CD14-positive monocyte (primary cell): ENCODE measurements around the gene TBC1D22A. TPM values are rescaled to one million over a fixed set of nuclear protein-coding genes. Genes with fewer than 3 reads are reported as not detected.

Experiments
- DNase-seq, 3 donors: peaks; one replicate each; pipeline ENCODE4 v3.0.0-alpha.2; 2011 to 2022
- H2AFZ ChIP-seq: 2 replicates; pipeline ENCODE4 v1.6.0; 2012; ENCODE audit warnings: mild to moderate bottlenecking, low read depth, low read length, inconsistent platforms; ENCODE audit not compliant: insufficient read depth, poor library complexity, severe bottlenecking
- H3K27ac ChIP-seq, 2 donors: 1 replicate in 1 of 2; 2 replicates in 1 of 2; pipeline ENCODE4 v1.5.1; 2012 to 2013; ENCODE audit warnings: low read length in 2 of 2, control low read depth in 1 of 2, inconsistent platforms in 1 of 2, low read depth in 1 of 2, mild to moderate bottlenecking in 1 of 2
- H3K27me3 ChIP-seq, 2 donors: one replicate each; pipeline versions ENCODE4 v1.6.0 to v1.6.1; 2011 to 2013; ENCODE audit warnings: low read length in 2 of 2; ENCODE audit not compliant: control insufficient read depth in 2 of 2, insufficient read depth in 2 of 2
- H3K36me3 ChIP-seq, 2 donors: replicated peaks in 1 of 2; 1 replicate in 1 of 2; 2 replicates in 1 of 2; pipeline versions ENCODE4 v1.5.1 to v1.6.1; 2012 to 2013; ENCODE audit warnings: low read length in 2 of 2, control low read depth in 1 of 2, inconsistent platforms in 1 of 2, mild to moderate bottlenecking in 1 of 2; ENCODE audit not compliant: insufficient read depth in 2 of 2, control insufficient read depth in 1 of 2
- H3K4me1 ChIP-seq, 2 donors: 1 replicate in 1 of 2; 2 replicates in 1 of 2; pipeline versions ENCODE4 v1.5.1 to v1.6.1; 2012 to 2013; ENCODE audit warnings: low read length in 2 of 2, control low read depth in 1 of 2, inconsistent platforms in 1 of 2, mild to moderate bottlenecking in 1 of 2, moderate library complexity in 1 of 2; ENCODE audit not compliant: insufficient read depth in 2 of 2, control insufficient read depth in 1 of 2
- H3K4me2 ChIP-seq: replicated peaks from 2 replicates; pipeline ENCODE3; 2012; ENCODE audit warnings: low read length, moderate library complexity, mild to moderate bottlenecking; ENCODE audit not compliant: poor library complexity, severe bottlenecking; ENCODE audit errors: extremely low read depth
- H3K4me3 ChIP-seq, 3 experiments: fragments of 200-600 bp in 1 of 3; sonication (generic) in 1 of 3; replicated peaks in 1 of 3; 1 replicate in 2 of 3; 2 replicates in 1 of 3; pipeline ENCODE4 v1.5.1; 2011 to 2013; ENCODE audit warnings: low read length in 3 of 3, mild to moderate bottlenecking in 3 of 3, control low read depth in 2 of 3, low read depth in 2 of 3, inconsistent platforms in 1 of 3, moderate library complexity in 1 of 3
- H3K79me2 ChIP-seq: 2 replicates; pipeline ENCODE4 v1.6.0; 2012; ENCODE audit warnings: mild to moderate bottlenecking, control low read depth, inconsistent platforms, low read length, moderate library complexity; ENCODE audit not compliant: insufficient read depth
- H3K9ac ChIP-seq: 2 replicates; pipeline ENCODE4 v1.6.0; 2017; ENCODE audit warnings: low read length, mild to moderate bottlenecking; ENCODE audit not compliant: insufficient read depth, poor library complexity, severe bottlenecking
- H3K9me3 ChIP-seq, 2 donors: replicated peaks in 1 of 2; 1 replicate in 1 of 2; 2 replicates in 1 of 2; pipeline versions ENCODE4 v1.5.1 to v1.6.1; 2012 to 2013; ENCODE audit warnings: low read length in 2 of 2, control low read depth in 1 of 2; ENCODE audit not compliant: control insufficient read depth in 1 of 2, insufficient read depth in 1 of 2
- H4K20me1 ChIP-seq: 2 replicates; pipeline ENCODE4 v1.6.0; 2012; ENCODE audit warnings: mild to moderate bottlenecking, low read length, control low read depth, moderate library complexity; ENCODE audit not compliant: insufficient read depth
- H3K27ac Mint-ChIP-seq, 7 donors: one replicate each; pipeline ENCODE4 v1.8.0; 2020; ENCODE audit warnings: mild to moderate bottlenecking in 7 of 7, mixed read lengths in 7 of 7, moderate library complexity in 6 of 7, inconsistent platforms in 2 of 7
- H3K27me3 Mint-ChIP-seq, 3 donors: one replicate each; pipeline ENCODE4 v1.8.0; 2021 to 2022; ENCODE audit warnings: low read depth in 3 of 3, mild to moderate bottlenecking in 3 of 3, mixed read lengths in 3 of 3, moderate library complexity in 3 of 3, inconsistent platforms in 1 of 3
- H3K36me3 Mint-ChIP-seq, 2 donors: one replicate each; pipeline ENCODE4 v1.8.0; 2020; ENCODE audit warnings: mixed read lengths in 2 of 2, inconsistent platforms in 1 of 2, mild to moderate bottlenecking in 1 of 2
- H3K4me1 Mint-ChIP-seq: one replicate; pipeline ENCODE4 v1.8.0; 2020; ENCODE audit warnings: mild to moderate bottlenecking, mixed read lengths
- H3K4me3 Mint-ChIP-seq, 2 donors: one replicate each; pipeline ENCODE4 v1.8.0; 2020; ENCODE audit warnings: mild to moderate bottlenecking in 2 of 2, mixed read lengths in 2 of 2, moderate library complexity in 1 of 2
- H3K9me3 Mint-ChIP-seq, 7 donors: one replicate each; pipeline ENCODE4 v1.8.0; 2020 to 2022; ENCODE audit warnings: mixed read lengths in 7 of 7, mild to moderate bottlenecking in 6 of 7, moderate library complexity in 6 of 7, inconsistent platforms in 2 of 7
- WGBS: methylation state at CpG from one replicate; pipeline ENCODE4 v1.1.5; 2013; ENCODE audit warnings: missing lambda C conversion rate; ENCODE audit not compliant: insufficient coverage; 5-methylcytosine and 5-hydroxymethylcytosine counted together
- intact Hi-C, 2 donors: fragments of 100-400 bp; cut with micrococcal nuclease; formaldehyde crosslinking; loops; one replicate each; pipeline versions ENCODE4 v1.15.0 to v1.15.1; 2023
- polyA plus RNA-seq, 3 donors: library from polyadenylated mRNA; depleted of rRNA in 1 of 3; unstranded in 2 of 3; stranded (reverse) in 1 of 3; fragments of 300-500 nt in 2 of 3; fragments of >200 nt in 1 of 3; fragmentation: Illumina TruSeq in 2 of 3; gene quantifications; 1 replicate in 2 of 3; 2 replicates in 1 of 3; pipeline ENCODE4 v1.2.3, GENCODE V29; 2012 to 2021
- TF ChIP-seq, protein P1 (sequence below): fragments of 200-600 bp; IDR thresholded peaks from one replicate; pipeline ENCODE4 v1.8.0; 2022; ENCODE audit warnings: antibody characterized with exemption, mild to moderate bottlenecking

The TBC1D22A gene
- polyA plus RNA-seq, 3 donors, result 25.9 to 36.2 (median 29.5) TPM

DNA sequence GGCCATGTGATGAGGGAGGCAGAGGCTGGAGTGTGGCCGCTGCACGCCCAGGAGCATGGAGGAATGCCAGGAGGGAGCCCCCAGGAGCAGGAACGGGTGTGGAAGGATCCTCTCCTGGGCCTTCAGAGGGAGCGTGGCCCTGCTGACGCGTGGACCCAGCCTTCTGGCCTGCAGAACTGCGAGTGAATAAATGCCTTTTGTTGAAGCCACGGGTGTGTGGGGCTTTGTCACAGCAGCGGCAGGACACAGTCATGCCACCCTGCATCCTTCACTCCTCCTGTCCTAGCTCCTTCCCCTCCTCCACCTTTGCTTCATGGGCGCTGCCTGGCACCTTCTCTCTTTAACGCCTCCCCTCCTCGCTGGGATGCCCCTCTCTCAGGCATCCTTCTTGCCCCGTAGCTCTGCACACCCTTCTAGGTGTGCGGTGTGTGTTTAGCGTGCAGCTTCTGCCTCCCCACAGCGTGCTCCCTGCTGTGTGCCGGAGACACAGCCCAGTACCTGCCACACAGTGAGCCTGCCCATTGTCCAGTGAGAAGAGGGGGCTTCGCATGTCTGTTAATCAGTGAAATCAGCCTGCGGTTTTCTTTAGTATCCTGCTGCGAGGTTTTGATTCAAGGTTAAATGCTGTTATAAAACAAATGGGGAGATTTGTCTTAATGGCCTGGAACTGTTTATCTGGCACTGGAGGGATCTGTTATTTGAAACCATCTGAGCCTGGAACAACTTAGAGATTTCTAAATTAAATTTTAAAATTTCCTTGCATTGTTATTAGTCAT is 459.6 kb downstream of the TBC1D22A start:
- intact Hi-C loops, result no loop called here
- TF ChIP-seq, protein P1, sequence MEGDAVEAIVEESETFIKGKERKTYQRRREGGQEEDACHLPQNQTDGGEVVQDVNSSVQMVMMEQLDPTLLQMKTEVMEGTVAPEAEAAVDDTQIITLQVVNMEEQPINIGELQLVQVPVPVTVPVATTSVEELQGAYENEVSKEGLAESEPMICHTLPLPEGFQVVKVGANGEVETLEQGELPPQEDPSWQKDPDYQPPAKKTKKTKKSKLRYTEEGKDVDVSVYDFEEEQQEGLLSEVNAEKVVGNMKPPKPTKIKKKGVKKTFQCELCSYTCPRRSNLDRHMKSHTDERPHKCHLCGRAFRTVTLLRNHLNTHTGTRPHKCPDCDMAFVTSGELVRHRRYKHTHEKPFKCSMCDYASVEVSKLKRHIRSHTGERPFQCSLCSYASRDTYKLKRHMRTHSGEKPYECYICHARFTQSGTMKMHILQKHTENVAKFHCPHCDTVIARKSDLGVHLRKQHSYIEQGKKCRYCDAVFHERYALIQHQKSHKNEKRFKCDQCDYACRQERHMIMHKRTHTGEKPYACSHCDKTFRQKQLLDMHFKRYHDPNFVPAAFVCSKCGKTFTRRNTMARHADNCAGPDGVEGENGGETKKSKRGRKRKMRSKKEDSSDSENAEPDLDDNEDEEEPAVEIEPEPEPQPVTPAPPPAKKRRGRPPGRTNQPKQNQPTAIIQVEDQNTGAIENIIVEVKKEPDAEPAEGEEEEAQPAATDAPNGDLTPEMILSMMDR, result no peak
- H3K79me2 ChIP-seq, result no peaks in the 10 kb centered on the region
- no peak overlapping the region for H2AFZ ChIP-seq
- DNase-seq, result no peak
- peaks cover 3 to 7% (median 5%) of the 10 kb centered on the region in 3 donors for H3K27me3 Mint-ChIP-seq
- H3K4me3 Mint-ChIP-seq, result no peak overlapping the region
- no peaks in the 10 kb centered on the region for H3K4me1 Mint-ChIP-seq
- H3K4me1 ChIP-seq, result no peaks in the 10 kb centered on the region
- no peak overlapping the region for H3K9ac ChIP-seq
- H3K27ac Mint-ChIP-seq, result no peak overlapping the region
- H3K36me3 ChIP-seq, result no peaks in the 10 kb centered on the region
- H4K20me1 ChIP-seq, result no peaks in the 10 kb centered on the region
- H3K4me2 ChIP-seq, result no peak overlapping the region
- H3K27ac ChIP-seq, result no peak overlapping the region
- peaks cover 0 to 5% of the 10 kb centered on the region in 2 donors for H3K9me3 ChIP-seq
- H3K4me3 ChIP-seq, result no peak overlapping the region
- no peaks in the 10 kb centered on the region for H3K27me3 ChIP-seq
- H3K36me3 Mint-ChIP-seq, result no peaks in the 10 kb centered on the region
- H3K9me3 Mint-ChIP-seq, result peaks cover 0 to 3% (median 2%) of the 10 kb centered on the region in 7 donors
- WGBS, result 94% methylated on average over 15 of the region's 20 CpGs

Other genes starting within 250 kb of the TBC1D22A start
- under 1 TPM in 1 of 3 donors, not detected in 2; 0.16 TPM for gene CELSR1, start 225.0 kb upstream of the TBC1D22A start, polyA plus RNA-seq
- 10 to 100 TPM in 2 of 3 donors, 1 to 10 TPM in 1; 9.5 to 33.3 (median 12.6) TPM for gene GRAMD4, start 142.3 kb upstream of the TBC1D22A start, polyA plus RNA-seq
- 10 to 100 TPM; 22.4 to 40.2 (median 24.5) TPM for gene CERK, start 24.4 kb upstream of the TBC1D22A start, polyA plus RNA-seq